AG04450 (cell line): Measurements from ENCODE around the gene NSD2. TPM values are rescaled to one million over a fixed set of nuclear protein-coding genes. Genes with fewer than 3 reads are reported as not detected.

Experiments used
- CTCF ChIA-PET: fragments of 300-600, 350-600 bp; formaldehyde crosslinking; extraction: SDS; loops from one replicate; lab custom pipeline; 2022; ENCODE audit warnings: antibody characterized with exemption, inconsistent platforms; lab: Charles Lee
- POLR2A ChIA-PET: fragments of 350-600 bp; formaldehyde crosslinking; extraction: SDS; loops from one replicate; lab custom pipeline; 2021; ENCODE audit warnings: antibody characterized with exemption, inconsistent platforms; lab: Yijun Ruan, JAX
- DNase-seq: peaks from one replicate; pipeline ENCODE4 v3.0.0-alpha.2; 2011; ENCODE audit warnings: low read depth, low spot score
- H3K27ac ChIP-seq: one replicate; pipeline ENCODE4 v1.5.1; 2012; ENCODE audit warnings: low read depth, low read length, control low read depth
- H3K27me3 ChIP-seq: one replicate; pipeline ENCODE4 v1.6.0; 2012; ENCODE audit warnings: low read length; ENCODE audit not compliant: control insufficient read depth, insufficient read depth
- H3K4me3 ChIP-seq: 2 replicates; pipeline ENCODE4 v1.5.1; 2011; ENCODE audit warnings: mild to moderate bottlenecking, low read depth, low read length, control low read depth
- H3K9me3 ChIP-seq: 2 replicates; pipeline ENCODE4 v1.5.1; 2012; ENCODE audit warnings: low read length; ENCODE audit not compliant: control insufficient read depth, insufficient read depth
- CTCF ChIP-seq: IDR thresholded peaks from 2 replicates; pipeline ENCODE4 v1.5.1; 2011; ENCODE audit warnings: low read depth, low read length, control low read depth, inconsistent platforms
- polyA plus RNA-seq: library from polyadenylated mRNA; depleted of rRNA; stranded (reverse); fragments of >200 nt; gene quantifications from 2 replicates; pipeline ENCODE4 v1.2.3, GENCODE V29; 2011

NSD2 gene
- polyA plus RNA-seq, 1 experiment, result 26.4 TPM

GRCh38 chr4:1850276-1850675 lies 20.9 kb upstream of the NSD2 start:
- TF ChIP-seq CTCF, result no peak
- ChIA-PET CTCF (interaction anchor here (0.6 to 2.7 kb wide), 3 partner anchors 49 to 99 kb away, joined by 4 to 10 read pairs (median 4); no protein-coding TSS in a partner anchor), POLR2A (interaction anchor here (0.7 to 0.8 kb wide), 2 partner anchors 18 to 68 kb away, joined by 6 to 7 read pairs; no protein-coding TSS in a partner anchor)
- no peak for DNase-seq
- H3K9me3 ChIP-seq, result no peaks in the 10 kb centered on the region; the same call in 1 of the 2 replicates
- no peak overlapping the region for H3K4me3 ChIP-seq
- no peaks in the 10 kb centered on the region for H3K27me3 ChIP-seq
- H3K27ac ChIP-seq, result no peak overlapping the region

GRCh38 chr4:1851160-1851559 lies 20.0 kb upstream of the NSD2 start:
- TF ChIP-seq CTCF, result no peak
- Histone ChIP-seq H3K27ac (no peak overlapping the region), H3K27me3 (no peaks in the 10 kb centered on the region), H3K9me3 (no peaks in the 10 kb centered on the region; the same call in 1 of the 2 replicates), H3K4me3 (no peak overlapping the region)
- no peak for DNase-seq
- CTCF ChIA-PET, result interaction anchor here (2.7 kb wide), 1 partner anchor 48 kb away, joined by 10 read pairs; no protein-coding TSS in a partner anchor
- POLR2A ChIA-PET, result interaction anchor here (0.7 to 0.8 kb wide), 2 partner anchors 19 to 67 kb away, joined by 6 to 7 read pairs; no protein-coding TSS in a partner anchor

- no peak for DNase-seq
- H3K4me3 ChIP-seq, result no peak overlapping the region
- H3K9me3 ChIP-seq, result no peaks in the 10 kb centered on the region; the same call in 1 of the 2 replicates
- TF ChIP-seq CTCF, result no peak
- ChIA-PET CTCF (interaction anchor here (0.7 to 2.7 kb wide), 2 partner anchors 48 kb away, joined by 3 to 10 read pairs; no protein-coding TSS in a partner anchor), POLR2A (no interaction called here)
- no peaks in the 10 kb centered on the region for H3K27me3 ChIP-seq
- no peak overlapping the region for H3K27ac ChIP-seq
Measured at GRCh38 chr4:1851575-1852410, 19.4 kb upstream of the NSD2 start.

GRCh38 chr4:1852904-1853623 lies 18.1 kb upstream of the NSD2 start:
- ChIA-PET POLR2A (no interaction called here), CTCF (no interaction called here)

More at GRCh38 chr4:1852904-1853623, 18.1 kb upstream of the NSD2 start:
- Histone ChIP-seq H3K9me3 (no peaks in the 10 kb centered on the region; the same call in 1 of the 2 replicates), H3K27me3 (no peaks in the 10 kb centered on the region), H3K27ac (no peak overlapping the region), H3K4me3 (no peak overlapping the region)
- no peak for DNase-seq
- TF ChIP-seq CTCF, result no peak
